Trophoblast cell (in vitro differentiated cells and primary cell): ENCODE measurements around the gene MAN1C1.

Experiments
- DNase-seq, 2 donors: peaks; one replicate each; pipeline ENCODE4 v3.0.0-alpha.2; 2016
- H2AFZ ChIP-seq: 2 replicates; pipeline ENCODE4 v1.6.1; 2013; ENCODE audit warnings: low read length, moderate library complexity, mild to moderate bottlenecking; ENCODE audit not compliant: insufficient read depth, poor library complexity
- H2AK5ac ChIP-seq: 2 replicates; pipeline ENCODE4 v1.6.1; 2013; ENCODE audit warnings: mild to moderate bottlenecking, low read length
- H2BK120ac ChIP-seq: 2 replicates; pipeline ENCODE4 v1.6.1; 2013; ENCODE audit warnings: low read length, mild to moderate bottlenecking, moderate library complexity; ENCODE audit not compliant: insufficient read depth, poor library complexity
- H2BK12ac ChIP-seq: 2 replicates; pipeline ENCODE4 v1.6.1; 2013; ENCODE audit warnings: mild to moderate bottlenecking, low read length, moderate library complexity
- H2BK5ac ChIP-seq: 2 replicates; pipeline ENCODE4 v1.6.1; 2013; ENCODE audit warnings: low read length, low read depth, moderate library complexity, mild to moderate bottlenecking; ENCODE audit not compliant: poor library complexity
- H3K14ac ChIP-seq: 2 replicates; pipeline ENCODE4 v1.6.1; 2013; ENCODE audit warnings: mild to moderate bottlenecking, low read length
- H3K18ac ChIP-seq: 2 replicates; pipeline ENCODE4 v1.6.1; 2013; ENCODE audit warnings: mild to moderate bottlenecking, low read length
- H3K23ac ChIP-seq: 2 replicates; pipeline ENCODE4 v1.6.1; 2013; ENCODE audit warnings: low read length
- H3K27ac ChIP-seq: 2 replicates; pipeline ENCODE4 v1.5.1; 2013; ENCODE audit warnings: low read depth, mild to moderate bottlenecking, inconsistent platforms, low read length, moderate library complexity
- H3K27me3 ChIP-seq: 2 replicates; pipeline ENCODE4 v1.6.1; 2013; ENCODE audit warnings: inconsistent platforms, mild to moderate bottlenecking, low read length, moderate library complexity; ENCODE audit not compliant: insufficient read depth
- H3K36me3 ChIP-seq, 2 experiments: 1 replicate in 1 of 2; 2 replicates in 1 of 2; pipeline ENCODE4 v1.6.1; 2013; ENCODE audit warnings: low read length in 2 of 2, mild to moderate bottlenecking in 2 of 2, moderate library complexity in 1 of 2; ENCODE audit not compliant: insufficient read depth in 2 of 2, control insufficient read depth in 1 of 2
- H3K4ac ChIP-seq: 2 replicates; pipeline ENCODE4 v1.6.1; 2013; ENCODE audit warnings: low read depth, mild to moderate bottlenecking, low read length, moderate library complexity
- H3K4me1 ChIP-seq, 2 experiments: 1 replicate in 1 of 2; 2 replicates in 1 of 2; pipeline ENCODE4 v1.6.1; 2013; ENCODE audit warnings: low read length in 2 of 2, mild to moderate bottlenecking in 2 of 2, moderate library complexity in 1 of 2; ENCODE audit not compliant: insufficient read depth in 2 of 2, control insufficient read depth in 1 of 2
- H3K4me2 ChIP-seq: 2 replicates; pipeline ENCODE4 v1.6.1; 2013; ENCODE audit warnings: inconsistent platforms, mild to moderate bottlenecking, low read length, moderate library complexity
- H3K4me3 ChIP-seq: 2 replicates; pipeline ENCODE4 v1.5.1; 2013; ENCODE audit warnings: mild to moderate bottlenecking, low read depth, low read length, inconsistent platforms
- H3K79me1 ChIP-seq: one replicate; pipeline ENCODE4 v1.6.1; 2013; ENCODE audit warnings: low read length
- H3K79me2 ChIP-seq: 2 replicates; pipeline ENCODE4 v1.6.1; 2013; ENCODE audit warnings: low read length, mild to moderate bottlenecking; ENCODE audit not compliant: control insufficient read depth, insufficient read depth, poor library complexity
- H3K9ac ChIP-seq: 2 replicates; pipeline ENCODE4 v1.6.1; 2013; ENCODE audit warnings: mild to moderate bottlenecking, low read length
- H3K9me3 ChIP-seq: 2 replicates; pipeline ENCODE4 v1.6.1; 2013; ENCODE audit warnings: low read depth, mild to moderate bottlenecking, control low read depth, inconsistent platforms, low read length; ENCODE audit not compliant: insufficient read depth
- H4K12ac ChIP-seq: 2 replicates; pipeline ENCODE4 v1.6.1; 2013; ENCODE audit warnings: low read depth, mild to moderate bottlenecking, low read length, moderate library complexity
- H4K8ac ChIP-seq: 2 replicates; pipeline ENCODE4 v1.6.1; 2013; ENCODE audit warnings: low read depth, mild to moderate bottlenecking, low read length, moderate library complexity
- H4K91ac ChIP-seq: one replicate; pipeline ENCODE4 v1.6.1; 2013; ENCODE audit warnings: low read depth, mild to moderate bottlenecking, low read length, moderate library complexity
- WGBS: extraction: QIAGEN DNeasy Blood & Tissue Kit; methylation state at CpG from one replicate; pipeline ENCODE4 v1.1.7; 2013; ENCODE audit warnings: missing lambda C conversion rate; ENCODE audit not compliant: insufficient read length, insufficient coverage; ENCODE audit errors: extremely low coverage; 5-methylcytosine and 5-hydroxymethylcytosine counted together

The MAN1C1 gene

DNA sequence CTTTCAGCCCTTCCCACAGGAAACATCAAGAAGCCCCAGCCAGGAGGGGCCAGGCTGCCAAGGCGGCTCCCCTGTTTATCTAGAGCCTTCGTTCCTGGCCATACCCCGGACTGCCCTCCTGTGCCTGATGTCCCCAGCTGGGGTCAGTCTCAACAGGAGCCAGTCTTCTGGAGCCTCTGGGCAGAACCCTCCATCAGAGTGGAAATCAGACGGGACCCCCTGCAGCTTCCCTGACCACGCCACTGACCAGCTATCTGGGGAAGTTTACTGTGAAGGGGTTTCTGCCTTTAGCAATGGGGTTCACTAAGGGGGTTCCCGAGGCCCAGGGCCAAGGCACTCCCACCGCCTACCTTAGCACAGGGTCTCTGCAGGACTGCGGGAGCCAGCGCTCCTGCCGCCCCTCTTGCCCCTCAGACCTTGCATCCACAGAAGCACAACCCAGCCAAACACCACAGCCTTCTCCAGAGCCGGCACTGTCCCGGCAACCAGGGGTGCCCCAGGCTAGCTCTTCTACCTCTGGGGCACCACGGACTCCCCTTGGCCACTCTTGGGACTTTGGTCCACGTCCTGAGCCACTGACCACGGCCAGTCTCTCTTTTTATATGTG, 199.6 kb downstream of the MAN1C1 start:
- H3K79me2 ChIP-seq: peaks cover 16% of the 10 kb centered on the region
- no peak overlapping the region for H3K14ac ChIP-seq
- peaks cover 13 to 19% of the 10 kb centered on the region in 2 experiments for H3K36me3 ChIP-seq
- no peak overlapping the region for H3K27ac ChIP-seq
- H2AFZ ChIP-seq: no peak overlapping the region
- H3K4me2 ChIP-seq: no peak overlapping the region
- H3K9ac ChIP-seq: no peak overlapping the region
- peaks cover 20% of the 10 kb centered on the region for H3K79me1 ChIP-seq
- H3K4me3 ChIP-seq: no peak overlapping the region
- no peaks in the 10 kb centered on the region for H3K27me3 ChIP-seq
- H3K18ac ChIP-seq: no peak overlapping the region
- DNase-seq: no peak
- H2BK12ac ChIP-seq: no peak overlapping the region
- H3K4me1 ChIP-seq: peaks cover 20 to 21% of the 10 kb centered on the region in 2 experiments
- H3K23ac ChIP-seq: no peak overlapping the region
- H4K8ac ChIP-seq: no peak overlapping the region
- H2BK120ac ChIP-seq: no peak overlapping the region
- WGBS: no CpG with 5 or more reads among the region's 15 CpGs
- H3K4ac ChIP-seq: no peak overlapping the region
- no peak overlapping the region for H4K12ac ChIP-seq
- no peak overlapping the region for H2AK5ac ChIP-seq
- no peak overlapping the region for H4K91ac ChIP-seq
- H2BK5ac ChIP-seq: no peak overlapping the region
- H3K9me3 ChIP-seq: no peaks in the 10 kb centered on the region

DNA sequence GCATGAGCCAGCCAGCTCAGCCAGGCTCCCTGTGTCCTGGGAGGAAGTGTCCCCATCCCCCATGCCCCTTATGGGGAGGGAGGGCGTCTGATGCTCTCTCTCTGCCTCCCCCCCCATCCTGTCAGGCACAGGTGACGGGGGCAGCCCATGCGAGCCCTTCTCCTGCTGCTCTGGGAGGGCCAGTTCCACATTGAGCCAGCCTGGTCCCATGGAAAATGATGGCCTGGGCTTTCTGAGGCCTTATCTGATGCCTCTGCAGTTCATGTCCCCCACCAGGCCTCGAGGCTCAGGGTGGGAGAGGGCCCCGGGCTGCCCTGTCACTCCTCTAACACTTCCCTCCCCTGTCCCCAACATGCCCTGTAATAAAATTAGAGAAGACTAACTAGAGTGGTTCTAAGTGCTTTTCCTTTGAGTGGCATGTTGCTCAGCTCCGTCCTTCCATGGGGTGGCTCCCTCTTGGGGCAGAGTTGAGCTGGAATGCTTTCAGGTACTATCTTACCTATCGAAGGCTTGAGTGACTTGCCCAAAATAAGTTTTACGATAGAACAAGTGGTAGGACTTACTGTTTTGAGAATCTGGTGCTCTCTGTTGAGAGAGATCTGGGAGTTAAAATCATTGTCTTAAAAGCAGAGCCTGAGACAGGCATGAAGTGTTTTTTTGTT, 201.4 kb downstream of the MAN1C1 start:
- Histone ChIP-seq H3K14ac (no peak overlapping the region), H2BK12ac (no peak overlapping the region), H4K8ac (no peak overlapping the region), H3K4me3 (no peak overlapping the region), H2BK5ac (no peak overlapping the region), H2BK120ac (no peak overlapping the region), H3K27me3 (no peaks in the 10 kb centered on the region), H4K91ac (no peak overlapping the region), H3K79me1 (peaks cover 20% of the 10 kb centered on the region), H3K36me3 (peaks cover 10 to 14% of the 10 kb centered on the region in 2 experiments), H2AK5ac (no peak overlapping the region), H2AFZ (no peak overlapping the region), H3K9me3 (no peaks in the 10 kb centered on the region), H3K79me2 (peaks cover 16% of the 10 kb centered on the region), H3K23ac (no peak overlapping the region), H3K9ac (no peak overlapping the region), H3K4me2 (no peak overlapping the region), H3K27ac (peak overlapping the region; percentile 89), H3K18ac (no peak overlapping the region), H3K4me1 (peaks cover 21 to 26% of the 10 kb centered on the region in 2 experiments), H4K12ac (no peak overlapping the region), H3K4ac (no peak overlapping the region)
- no CpG with 5 or more reads among the region's 8 CpGs for WGBS
- DNase-seq: no peak

DNA sequence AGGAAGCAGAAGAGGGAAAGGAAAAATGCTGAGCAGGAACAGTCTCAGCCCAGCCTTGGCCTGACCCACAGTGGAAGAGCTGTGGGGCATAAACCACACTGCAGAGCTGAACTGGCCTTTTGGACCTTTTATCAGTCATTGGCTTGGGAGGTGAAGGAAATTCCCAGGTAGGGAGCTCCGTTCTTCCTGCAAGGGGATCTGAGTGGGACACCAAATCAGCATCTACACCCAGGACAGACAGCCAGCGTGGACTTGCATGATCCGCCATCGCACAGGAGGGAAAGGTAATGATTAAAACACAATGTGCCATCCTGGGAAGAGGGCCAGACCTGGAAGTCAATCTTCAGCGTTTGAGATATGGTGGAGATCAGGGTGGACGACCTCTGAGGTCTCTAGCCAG, 202.0 kb downstream of the MAN1C1 start:
- Histone ChIP-seq H3K14ac (peak overlapping the region; percentile 50), H3K23ac (no peak overlapping the region), H2AFZ (peak overlapping the region; percentile 13), H3K9me3 (no peaks in the 10 kb centered on the region), H3K4me1 (peaks cover 21 to 26% of the 10 kb centered on the region in 2 experiments), H3K36me3 (peaks cover 11 to 14% of the 10 kb centered on the region in 2 experiments), H3K27ac (peak overlapping the region; percentile 89), H3K4me2 (peak overlapping the region; percentile 77), H3K27me3 (no peaks in the 10 kb centered on the region), H4K91ac (peak overlapping the region; percentile 63), H2BK12ac (peak overlapping the region; percentile 42), H2AK5ac (peak overlapping the region; percentile 59), H3K18ac (peak overlapping the region; percentile 47), H4K8ac (peak overlapping the region; percentile 72), H3K79me2 (peaks cover 16% of the 10 kb centered on the region), H2BK5ac (peak overlapping the region; percentile 46), H4K12ac (peak overlapping the region; percentile 55), H3K4ac (peak overlapping the region; percentile 62), H2BK120ac (peak overlapping the region; percentile 70), H3K9ac (no peak overlapping the region), H3K4me3 (no peak overlapping the region), H3K79me1 (peaks cover 20% of the 10 kb centered on the region)
- no peak for DNase-seq
- WGBS: no CpG with 5 or more reads among the region's 6 CpGs

DNA sequence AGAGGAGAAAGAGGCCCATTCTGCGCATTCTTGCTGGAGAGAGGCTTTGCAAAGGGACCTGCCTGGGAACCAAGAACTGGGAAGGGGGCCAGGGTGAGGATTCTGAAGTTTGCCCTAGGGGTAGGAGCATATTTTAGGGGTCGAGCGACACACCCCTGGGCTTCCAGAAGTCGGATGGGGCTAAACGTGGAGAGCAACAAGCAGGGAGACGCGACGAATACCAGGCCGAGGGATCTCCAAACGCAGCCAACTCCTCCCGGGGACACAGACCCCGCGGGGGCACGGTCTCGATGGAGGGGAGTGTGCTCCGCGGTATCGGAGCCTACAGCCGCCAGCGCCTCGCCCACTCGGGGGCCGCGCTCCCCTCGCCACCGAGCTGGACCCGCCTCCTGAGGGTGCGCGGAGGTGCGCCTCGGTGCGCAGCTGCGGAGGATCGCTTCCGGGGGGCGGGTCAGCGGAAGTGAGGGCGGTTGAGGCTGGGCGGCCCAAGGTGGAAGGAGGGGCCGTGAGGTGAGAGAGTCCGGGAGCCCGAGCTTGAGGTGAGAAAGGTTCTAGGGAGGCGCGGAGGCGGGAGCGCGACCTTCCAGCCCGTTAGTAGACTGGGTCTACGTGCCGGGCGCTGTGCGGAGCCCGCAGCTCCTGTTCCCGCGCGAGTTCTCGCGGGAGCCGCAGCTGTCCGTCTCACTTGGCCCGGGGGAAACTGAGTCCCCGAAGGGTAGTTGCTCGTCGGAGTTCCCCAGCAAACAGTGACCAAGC, 203.1 kb downstream of the MAN1C1 start, which contains the start of gene MTFR1L:
Gene MTFR1L (plus strand): TSS at position 464 of the 756 bp plus-strand sequence. CDS start 3,151 bp downstream, outside the sequence.
- no peaks in the 10 kb centered on the region for H3K9me3 ChIP-seq
- H3K14ac ChIP-seq: peak within 1 kb of the TSS; percentile 88
- peak within 1 kb of the TSS; percentile 88 for H3K18ac ChIP-seq
- H2AFZ ChIP-seq: peak within 1 kb of the TSS; percentile 82
- peak within 1 kb of the TSS; percentile 42 for H2BK12ac ChIP-seq
- peak within 1 kb of the TSS; percentile 92 for H4K8ac ChIP-seq
- peaks cover 21 to 26% of the 10 kb centered on the region in 2 experiments for H3K4me1 ChIP-seq
- peak within 1 kb of the TSS; percentile 89 for H2BK5ac ChIP-seq
- H3K9ac ChIP-seq: peak within 1 kb of the TSS; percentile 88
- H2AK5ac ChIP-seq: peak within 1 kb of the TSS; percentile 78
- no peaks in the 10 kb centered on the region for H3K27me3 ChIP-seq
- peak within 1 kb of the TSS; percentile 70 for H2BK120ac ChIP-seq
- WGBS: no CpG with 5 or more reads among the region's 64 CpGs
- H3K79me2 ChIP-seq: peaks cover 16% of the 10 kb centered on the region
- peaks cover 6 to 8% of the 10 kb centered on the region in 2 experiments for H3K36me3 ChIP-seq
- peak within 1 kb of the TSS; percentile 73 for H3K4ac ChIP-seq
- peak within 1 kb of the TSS; percentile 81 for H3K4me3 ChIP-seq
- peak within 1 kb of the TSS; percentile 89 for H3K27ac ChIP-seq
- peak within 1 kb of the TSS; percentile 94 for H4K12ac ChIP-seq
- H3K23ac ChIP-seq: no peak within 1 kb of the TSS
- H3K4me2 ChIP-seq: peak within 1 kb of the TSS; percentile 77
- peaks cover 20% of the 10 kb centered on the region for H3K79me1 ChIP-seq
- peak; percentile 94 to 95 for DNase-seq
- H4K91ac ChIP-seq: peak within 1 kb of the TSS; percentile 87
